Upper lobe of right lung (tissue), 1 donor: ENCODE measurements around the gene ADAMTSL3. TPM values are rescaled to one million over a fixed set of nuclear protein-coding genes. Genes with fewer than 3 reads are reported as not detected.
A peak's percentile ranks its signal among the peaks of the same experiment; 100 is the strongest.
"Not testable (repeated sequence)": the region's sequence is repeated elsewhere in the genome, so short reads cannot be mapped to it uniquely, and the experiment has no call there.

Experiments used
- ATAC-seq: fragments of 200-7000 bp; cut with Tn5 transposase; one replicate; pipeline ENCODE4 v1.9.1; 2020; ENCODE audit warnings: mild to moderate bottlenecking, moderate library complexity
- DNase-seq: peaks from one replicate; pipeline ENCODE4 v3.0.0-alpha.2; 2020
- H3K27ac ChIP-seq: fragments of 200-600 bp; one replicate; pipeline ENCODE4 v1.8.0; 2022
- H3K27me3 ChIP-seq: fragments of 200-600 bp; one replicate; pipeline ENCODE4 v1.8.0; 2022; ENCODE audit warnings: mild to moderate bottlenecking
- H3K36me3 ChIP-seq: fragments of 200-600 bp; one replicate; pipeline ENCODE4 v1.8.0; 2022
- H3K4me1 ChIP-seq: fragments of 200-600 bp; one replicate; pipeline ENCODE4 v1.8.0; 2022
- H3K4me3 ChIP-seq: fragments of 200-600 bp; one replicate; pipeline ENCODE4 v1.8.0; 2022; ENCODE audit warnings: mild to moderate bottlenecking
- H3K9me3 ChIP-seq: fragments of 200-600 bp; one replicate; pipeline ENCODE4 v1.8.0; 2022
- CTCF ChIP-seq: fragments of 200-600 bp; IDR thresholded peaks from one replicate; pipeline ENCODE4 v1.8.0; 2022; ENCODE audit warnings: antibody characterized with exemption
- intact Hi-C: fragments of 100-400 bp; cut with DNase I; formaldehyde crosslinking; loops from one replicate; pipeline ENCODE4 v1.11.0; 2022
- total RNA-seq: library from RNA; stranded (reverse); fragmentation: NEBNext Ultra II Directional; extraction: Animal tissue kit (Norgen Biotek cat#: 25700); gene quantifications from one replicate; pipeline ENCODE4 v1.2.1, GENCODE V29; 2021
- donor health status: DM: no; HTN: yes; CAD: no; lungs with severe emphysema.

The ADAMTSL3 gene
- total RNA-seq, 1 donor from 2014 or later, result 26.2 TPM

- Histone ChIP-seq H3K9me3 (no peaks in the 10 kb centered on the region), H3K4me1 (no peaks in the 10 kb centered on the region), H3K4me3 (no peak overlapping the region), H3K27ac (no peak overlapping the region), H3K36me3 (no peaks in the 10 kb centered on the region), H3K27me3 (no peaks in the 10 kb centered on the region)
- no peak for ATAC-seq
- no peak for DNase-seq
- TF ChIP-seq CTCF, result no peak
- intact Hi-C loops, result no loop called here
Measured at GRCh38 chr15:84057714-84058331, 403.9 kb downstream of the ADAMTSL3 start.

- H3K36me3 ChIP-seq, H3K4me1 ChIP-seq, intact Hi-C loops, H3K4me3 ChIP-seq, DNase-seq, H3K27ac ChIP-seq, ATAC-seq, H3K27me3 ChIP-seq: not testable (repeated sequence)
- peaks cover 12% of the 10 kb centered on the region for H3K9me3 ChIP-seq
Measured at GRCh38 chr15:84063674-84064073, 409.8 kb downstream of the ADAMTSL3 start.

GRCh38 chr15:84068674-84069073 is 414.8 kb downstream of the ADAMTSL3 start:
- H3K4me3 ChIP-seq, H3K4me1 ChIP-seq, intact Hi-C loops, H3K9me3 ChIP-seq, H3K27ac ChIP-seq, DNase-seq, H3K27me3 ChIP-seq, H3K36me3 ChIP-seq, ATAC-seq: not testable (repeated sequence)

- H3K9me3 ChIP-seq, H3K4me3 ChIP-seq, H3K27ac ChIP-seq, ATAC-seq, H3K36me3 ChIP-seq, intact Hi-C loops, DNase-seq, H3K4me1 ChIP-seq: not testable (repeated sequence)
- H3K27me3 ChIP-seq, result peaks cover 48% of the 10 kb centered on the region
Measured at GRCh38 chr15:84078038-84078437, 424.1 kb downstream of the ADAMTSL3 start.

GRCh38 chr15:84079325-84079884 is 425.5 kb downstream of the ADAMTSL3 start:
- DNase-seq, ATAC-seq, H3K4me3 ChIP-seq, H3K27ac ChIP-seq, H3K36me3 ChIP-seq, H3K9me3 ChIP-seq, intact Hi-C loops, H3K4me1 ChIP-seq: not testable (repeated sequence)
- H3K27me3 ChIP-seq, result peaks cover 56% of the 10 kb centered on the region

- peak; percentile 68 for DNase-seq
- peaks cover 56% of the 10 kb centered on the region for H3K27me3 ChIP-seq
- H3K36me3 ChIP-seq, result no peaks in the 10 kb centered on the region
- peaks cover 3% of the 10 kb centered on the region for H3K4me1 ChIP-seq
- H3K27ac ChIP-seq, result no peak overlapping the region
- H3K9me3 ChIP-seq, result no peaks in the 10 kb centered on the region
- peak; percentile 62 for ATAC-seq
- intact Hi-C loops, result no loop called here
- H3K4me3 ChIP-seq, result peak overlapping the region; percentile 34
- no peak for TF ChIP-seq CTCF
Measured at GRCh38 chr15:84079885-84080777, 426.2 kb downstream of the ADAMTSL3 start.

- H3K27ac ChIP-seq, intact Hi-C loops, H3K4me3 ChIP-seq, H3K36me3 ChIP-seq, H3K4me1 ChIP-seq, DNase-seq, H3K9me3 ChIP-seq: not testable (repeated sequence)
- peak; percentile 28 for ATAC-seq
- peaks cover 56% of the 10 kb centered on the region for H3K27me3 ChIP-seq
Measured at GRCh38 chr15:84080778-84081084, 426.8 kb downstream of the ADAMTSL3 start.

- TF ChIP-seq CTCF, result no peak
Measured at GRCh38 chr15:84081391-84082168, 427.7 kb downstream of the ADAMTSL3 start.

More at GRCh38 chr15:84081391-84082168, 427.7 kb downstream of the ADAMTSL3 start:
- H3K36me3 ChIP-seq, result no peaks in the 10 kb centered on the region
- ATAC-seq (no peak), DNase-seq (no peak)
- no peak overlapping the region for H3K4me3 ChIP-seq
- H3K27ac ChIP-seq, result no peak overlapping the region
- H3K4me1 ChIP-seq, result peaks cover 3% of the 10 kb centered on the region
- peaks cover 56% of the 10 kb centered on the region for H3K27me3 ChIP-seq
- no peaks in the 10 kb centered on the region for H3K9me3 ChIP-seq
- intact Hi-C loops, result no loop called here
